Muscle layer of duodenum (tissue), 2 donors: Measurements from ENCODE around the gene ZNF689.
"Not testable (repeated sequence)": the region's sequence is repeated elsewhere in the genome, so short reads cannot be mapped to it uniquely, and the experiment has no call there.

Experiments used
- H3K27ac ChIP-seq: one replicate; pipeline ENCODE4 v1.7.0; 2013; ENCODE audit warnings: mild to moderate bottlenecking, low read length
- H3K27me3 ChIP-seq: one replicate; pipeline ENCODE4 v1.7.0; 2013; ENCODE audit warnings: low read depth, mild to moderate bottlenecking, control low read depth, low read length
- H3K36me3 ChIP-seq, 2 donors: one replicate each; pipeline ENCODE4 v1.7.0; 2013; ENCODE audit warnings: low read length in 2 of 2, control low read depth in 1 of 2, mild to moderate bottlenecking in 1 of 2; ENCODE audit not compliant: insufficient read depth in 2 of 2, control insufficient read depth in 1 of 2
- H3K4me1 ChIP-seq, 2 donors: one replicate each; pipeline ENCODE4 v1.7.0; 2013; ENCODE audit warnings: low read length in 2 of 2, mild to moderate bottlenecking in 2 of 2, control low read depth in 1 of 2, moderate library complexity in 1 of 2; ENCODE audit not compliant: insufficient read depth in 2 of 2, control insufficient read depth in 1 of 2
- H3K4me3 ChIP-seq, 2 donors: one replicate each; pipeline ENCODE4 v1.7.0; 2013; ENCODE audit warnings: low read length in 2 of 2, low read depth in 1 of 2, mild to moderate bottlenecking in 1 of 2
- H3K9me3 ChIP-seq, 2 donors: one replicate each; pipeline ENCODE4 v1.7.0; 2013; ENCODE audit warnings: low read length in 2 of 2, control low read depth in 1 of 2, mild to moderate bottlenecking in 1 of 2; ENCODE audit not compliant: control insufficient read depth in 1 of 2
- donor health status: healthy.

Gene ZNF689

DNA sequence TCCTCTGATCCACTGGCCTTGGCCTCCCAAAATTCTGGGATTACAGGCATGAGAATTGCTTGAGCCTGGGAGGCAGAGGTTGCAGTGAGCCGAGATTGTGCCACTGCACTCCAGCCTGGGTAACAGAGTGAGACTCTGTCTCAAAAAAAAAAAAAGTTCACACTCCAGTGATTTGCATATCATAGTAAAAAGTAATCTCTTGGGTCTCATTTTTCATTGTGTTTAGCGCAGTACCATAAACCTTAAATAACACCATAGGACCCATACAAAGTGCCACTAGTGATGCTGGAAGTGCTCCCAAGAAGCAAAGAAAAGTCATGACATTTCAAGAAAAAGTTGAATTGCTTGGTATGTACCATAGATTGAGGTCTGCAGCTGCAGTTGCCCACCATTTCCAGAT, 20.6 kb downstream of the ZNF689 start:
- peaks cover 0 to 14% of the 10 kb centered on the region in 2 donors for H3K4me1 ChIP-seq
- H3K27ac ChIP-seq, H3K27me3 ChIP-seq, H3K9me3 ChIP-seq, H3K36me3 ChIP-seq, H3K4me3 ChIP-seq: not testable (repeated sequence)

DNA sequence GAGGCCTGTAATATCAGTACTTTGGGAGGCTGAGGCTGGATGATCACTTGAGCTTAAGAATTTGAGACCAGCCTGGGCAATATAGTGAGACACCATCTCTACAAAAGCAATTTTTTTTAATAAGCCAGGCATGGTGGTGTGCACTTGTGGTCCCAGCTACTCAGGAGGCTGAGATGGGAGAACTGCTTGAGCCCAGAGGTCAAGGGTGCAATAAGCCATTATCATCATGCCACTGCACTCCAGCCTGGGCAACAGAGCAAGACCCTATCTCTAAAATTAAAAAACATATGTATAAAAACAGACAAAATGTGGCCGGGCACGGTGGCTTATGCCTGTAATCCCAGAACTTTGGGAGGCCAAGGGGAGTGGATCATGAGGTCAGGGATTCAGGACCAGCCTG, 21.5 kb downstream of the ZNF689 start:
- Histone ChIP-seq H3K27me3 (no peaks in the 10 kb centered on the region), H3K36me3 (peaks cover 0 to 5% of the 10 kb centered on the region in 2 donors), H3K27ac (no peak overlapping the region), H3K9me3 (no peaks in the 10 kb centered on the region), H3K4me3 (no peak overlapping the region), H3K4me1 (peaks cover 0 to 18% of the 10 kb centered on the region in 2 donors)

DNA sequence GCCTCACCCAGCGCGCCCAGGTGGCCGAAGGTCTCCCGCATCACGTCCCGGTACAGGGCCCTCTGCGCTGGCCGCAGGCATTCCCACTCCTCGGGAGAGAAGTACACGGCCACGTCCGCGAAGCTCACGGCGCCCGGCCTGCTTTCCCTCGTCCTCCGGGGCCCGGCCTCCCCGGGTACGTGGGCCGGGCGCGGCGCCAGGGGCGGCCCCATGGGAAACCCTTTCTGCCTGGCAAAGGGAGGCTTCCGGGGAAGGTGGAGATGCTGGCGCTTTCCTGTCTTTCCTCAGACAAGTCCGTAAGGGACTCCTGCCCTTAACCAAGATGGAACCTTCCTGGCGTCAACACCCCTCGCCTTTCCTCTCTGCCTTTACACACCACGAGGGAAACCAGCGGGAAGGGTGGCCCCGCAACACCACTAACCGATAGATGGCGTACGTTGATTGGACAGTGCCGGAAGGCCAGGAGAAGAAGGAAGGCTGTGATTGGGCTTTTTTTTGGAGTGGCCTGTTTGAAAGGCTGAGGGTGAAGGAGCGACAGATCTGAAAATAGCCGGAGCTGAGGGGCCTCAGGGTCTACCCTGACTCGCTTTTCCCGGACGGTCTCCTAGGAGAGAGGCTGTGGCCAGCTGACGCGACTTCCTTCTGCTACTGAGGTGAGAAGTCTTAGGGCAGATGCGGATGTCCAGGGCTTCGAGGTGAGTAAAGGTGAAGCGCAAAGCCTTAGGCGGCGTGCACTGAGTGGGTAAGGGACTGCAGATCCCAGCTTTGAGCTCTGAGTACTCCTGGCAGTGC, 24.6 kb downstream of the ZNF689 start, which contains the start of gene ZNF785:
Gene ZNF785 (minus strand): TSS at position 298 of the 792 bp plus-strand sequence. CDS start 86 bp downstream, at position 212.
- Histone ChIP-seq H3K9me3 (no peaks in the 10 kb centered on the region), H3K27ac (peak within 1 kb of the TSS; percentile 92), H3K36me3 (peaks cover 5 to 21% of the 10 kb centered on the region in 2 donors), H3K4me1 (peaks cover 0 to 22% of the 10 kb centered on the region in 2 donors), H3K4me3 (peak within 1 kb of the TSS; percentile 88 to 93), H3K27me3 (no peaks in the 10 kb centered on the region)

DNA sequence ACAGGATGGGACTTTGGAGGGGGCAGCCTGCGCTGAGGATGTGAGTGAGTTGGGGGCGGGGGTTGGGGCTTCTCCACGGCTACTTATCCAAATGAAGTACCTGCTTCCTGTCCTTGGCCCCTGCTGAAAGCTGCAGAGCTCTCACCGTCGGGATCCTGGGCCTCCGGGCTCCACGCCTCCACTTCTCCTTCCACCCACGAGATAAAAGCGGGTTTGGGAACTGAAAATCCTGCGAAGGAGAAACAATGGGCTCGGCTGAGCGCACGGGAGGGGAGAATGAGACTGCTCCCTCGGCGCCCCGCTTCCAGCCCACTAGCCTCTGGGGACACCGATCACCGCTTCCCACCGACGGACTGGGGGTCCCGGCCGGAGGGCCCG, 25.2 kb downstream of the ZNF689 start:
- Histone ChIP-seq H3K4me3 (peak overlapping the region; percentile 88 to 93), H3K27ac (peak overlapping the region; percentile 92), H3K9me3 (no peaks in the 10 kb centered on the region), H3K4me1 (peaks cover 0 to 22% of the 10 kb centered on the region in 2 donors), H3K27me3 (no peaks in the 10 kb centered on the region), H3K36me3 (peaks cover 5 to 21% of the 10 kb centered on the region in 2 donors)

DNA sequence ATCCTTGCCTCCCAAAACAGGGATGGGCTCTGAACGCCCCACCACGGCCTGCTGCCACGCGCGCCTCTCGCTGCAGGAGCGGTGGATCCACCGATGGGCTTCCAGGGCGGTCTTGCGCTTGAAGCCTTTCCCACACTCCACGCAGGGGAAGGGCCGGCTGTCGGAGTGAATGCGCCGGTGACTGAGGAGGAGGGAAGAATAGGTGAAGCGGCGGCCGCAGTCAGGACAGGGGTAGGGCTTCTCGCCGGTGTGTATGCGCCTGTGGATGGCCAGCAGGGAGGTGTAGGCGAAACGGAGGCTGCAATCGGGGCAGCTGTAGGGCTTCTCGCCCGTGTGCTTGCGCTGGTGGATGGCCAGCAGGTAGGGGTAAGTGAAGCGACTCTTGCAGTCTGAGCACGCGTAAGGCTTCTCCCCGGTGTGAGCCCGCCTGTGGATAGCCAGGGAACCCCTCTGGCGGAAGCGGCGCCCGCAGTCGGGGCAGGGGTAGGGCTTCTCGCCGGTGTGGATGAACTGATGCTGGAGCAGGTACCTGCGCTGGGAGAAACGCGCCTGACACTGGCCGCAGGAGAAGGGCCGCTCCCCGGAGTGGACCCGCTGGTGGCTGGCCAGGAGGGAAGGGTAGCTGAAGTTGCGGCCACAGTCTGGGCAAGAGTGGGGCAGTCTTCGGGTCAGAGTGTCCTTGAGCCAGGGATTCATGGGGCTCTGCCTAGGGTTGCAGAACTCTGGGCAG, 27.4 kb downstream of the ZNF689 start:
- H3K36me3 ChIP-seq = peaks cover 3 to 21% of the 10 kb centered on the region in 2 donors
- H3K4me3 ChIP-seq = no peak overlapping the region
- peaks cover 0 to 22% of the 10 kb centered on the region in 2 donors for H3K4me1 ChIP-seq
- H3K27me3 ChIP-seq = no peaks in the 10 kb centered on the region
- H3K27ac ChIP-seq = no peak overlapping the region
- H3K9me3 ChIP-seq = no peaks in the 10 kb centered on the region

DNA sequence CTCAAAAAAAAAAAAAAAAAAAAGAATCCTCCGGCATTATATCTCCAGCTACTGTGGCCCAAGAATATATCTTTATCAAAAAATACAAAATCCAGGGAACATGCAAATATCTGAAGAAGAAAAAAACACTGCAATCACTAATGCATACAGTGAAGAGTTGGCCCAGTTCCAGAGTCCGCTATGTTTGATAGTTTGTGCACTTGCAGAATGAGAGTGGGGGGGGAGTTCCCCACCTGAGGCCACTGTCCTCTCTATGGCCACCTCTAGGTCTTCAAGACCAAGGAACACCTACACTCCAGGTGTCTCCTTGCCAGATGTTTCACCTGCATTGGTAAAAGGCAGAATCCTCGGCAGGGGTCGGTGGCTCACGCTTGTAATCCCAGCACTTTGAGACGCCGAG, 28.7 kb downstream of the ZNF689 start:
- Histone ChIP-seq H3K4me1 (peaks cover 0 to 18% of the 10 kb centered on the region in 2 donors), H3K9me3 (no peaks in the 10 kb centered on the region), H3K27me3 (no peaks in the 10 kb centered on the region), H3K27ac (no peak overlapping the region), H3K36me3 (peaks cover 0 to 21% of the 10 kb centered on the region in 2 donors), H3K4me3 (no peak overlapping the region)

DNA sequence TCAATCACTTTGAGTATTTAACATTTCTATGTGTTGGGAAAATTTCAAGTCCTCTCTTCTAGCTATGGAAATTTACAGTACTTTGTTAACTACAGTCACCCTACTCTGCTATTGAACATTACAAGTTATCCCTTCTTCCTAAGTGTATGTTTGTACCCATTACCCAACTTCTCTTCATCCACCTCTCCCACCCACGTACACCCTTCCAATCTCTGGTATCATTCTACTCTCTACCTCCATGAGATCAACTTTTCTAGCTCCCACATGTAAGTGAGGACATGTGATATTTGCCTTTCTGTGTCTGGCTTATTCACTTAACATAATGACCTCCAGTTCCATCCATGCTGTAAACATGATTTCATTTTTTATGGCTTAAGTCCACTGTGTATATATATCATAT, 35.5 kb downstream of the ZNF689 start:
- peaks cover 3 to 22% of the 10 kb centered on the region in 2 donors for H3K4me1 ChIP-seq
- no peak overlapping the region for H3K4me3 ChIP-seq
- H3K36me3 ChIP-seq = no peaks in the 10 kb centered on the region
- no peak overlapping the region for H3K27ac ChIP-seq
- H3K9me3 ChIP-seq = no peaks in the 10 kb centered on the region
- no peaks in the 10 kb centered on the region for H3K27me3 ChIP-seq

DNA sequence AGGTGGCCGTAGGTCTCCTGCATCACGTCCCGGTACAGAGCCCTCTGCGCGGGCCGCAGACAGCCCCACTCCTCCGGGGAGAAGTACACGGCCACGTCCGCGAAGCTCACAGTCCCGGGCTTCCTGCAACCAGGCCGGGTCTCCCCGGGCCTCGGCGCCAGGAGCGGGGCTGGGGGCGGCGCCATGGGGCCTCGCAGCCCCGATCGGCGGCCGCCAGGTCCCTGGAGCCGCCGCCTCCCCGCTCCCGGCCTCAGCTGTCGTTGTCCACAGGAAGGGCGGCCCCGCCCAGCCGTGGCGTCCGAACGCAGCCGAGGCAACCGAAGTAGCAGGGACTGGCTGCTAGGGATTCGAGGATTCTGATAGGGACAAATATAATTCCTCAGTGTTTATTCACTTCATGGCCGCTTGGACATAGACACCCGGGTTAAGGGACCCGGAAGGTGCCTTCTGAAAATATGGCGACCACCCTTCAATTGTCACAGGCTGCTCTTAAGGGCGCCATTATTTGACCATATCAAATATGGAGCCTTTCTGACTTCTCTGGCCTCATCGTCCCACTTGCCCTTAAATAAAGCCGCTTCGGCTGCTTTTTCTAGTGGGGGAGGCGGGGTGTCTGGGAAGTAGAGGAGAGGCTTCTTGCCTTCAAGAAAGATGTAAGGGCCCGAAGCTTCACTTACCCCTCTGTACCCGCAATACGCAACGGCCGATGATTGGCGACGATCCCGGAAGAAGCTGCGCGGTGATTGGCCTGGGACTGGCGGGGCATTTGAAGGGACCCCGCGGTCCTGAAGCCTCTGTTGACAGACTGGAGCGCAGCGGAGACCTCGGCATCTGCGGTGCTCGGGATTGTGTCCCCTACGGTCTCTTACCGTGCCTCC, 38.5 kb downstream of the ZNF689 start, which contains the start of gene ZNF688:
Gene ZNF688 (minus strand): TSS at position 270 of the 878 bp plus-strand sequence. CDS start 85 bp downstream, at position 185.
- no peaks in the 10 kb centered on the region for H3K9me3 ChIP-seq
- H3K4me1 ChIP-seq = peaks cover 3 to 23% of the 10 kb centered on the region in 2 donors

DNA sequence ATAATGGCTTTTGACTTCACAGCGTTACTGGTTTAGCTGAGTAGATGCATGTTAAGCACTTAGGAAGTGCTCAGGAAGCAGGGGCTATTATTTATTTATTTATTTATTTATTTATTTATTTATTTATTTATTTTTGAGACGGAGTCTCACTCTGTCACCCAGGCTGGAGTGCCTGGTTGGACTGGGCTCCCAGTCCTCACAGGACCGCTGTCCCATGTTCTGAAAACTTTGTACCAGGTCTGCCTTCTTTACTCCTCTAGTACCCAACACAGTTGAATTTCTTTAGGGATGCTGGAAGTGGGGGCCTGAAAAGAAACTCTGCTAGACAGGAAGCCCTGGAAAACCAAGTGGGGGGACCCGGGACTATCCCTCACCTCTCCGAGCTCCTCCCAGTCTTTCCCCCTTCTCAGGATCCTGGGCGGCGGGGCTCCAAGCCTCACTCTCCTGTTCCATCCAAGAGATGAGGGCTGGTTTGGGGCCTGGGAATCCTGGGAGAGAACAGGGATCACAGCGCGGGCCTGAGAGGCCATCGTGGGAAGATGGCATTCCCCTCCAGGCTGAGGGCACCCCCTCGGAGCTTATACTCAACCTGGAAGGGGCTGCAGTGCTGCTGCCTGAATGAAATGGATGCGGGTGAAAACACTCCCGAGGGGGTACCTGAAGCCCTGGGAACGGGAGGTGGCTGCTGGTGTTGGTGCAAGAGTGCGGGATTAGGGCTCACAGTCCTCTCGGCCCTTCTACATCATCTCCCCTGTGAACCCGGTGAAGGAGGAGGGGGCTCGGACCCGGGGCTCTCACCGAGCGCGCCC, 39.3 kb downstream of the ZNF689 start:
- peak overlapping the region; percentile 77 to 84 for H3K4me3 ChIP-seq
- H3K9me3 ChIP-seq = no peaks in the 10 kb centered on the region
- no peaks in the 10 kb centered on the region for H3K36me3 ChIP-seq
- H3K27me3 ChIP-seq = no peaks in the 10 kb centered on the region
- H3K27ac ChIP-seq = peak overlapping the region; percentile 93
- peaks cover 3 to 23% of the 10 kb centered on the region in 2 donors for H3K4me1 ChIP-seq

More for the DNA sequence above, 38.5 kb downstream of the ZNF689 start, which contains the start of gene ZNF688:
- H3K27ac ChIP-seq = peak within 1 kb of the TSS; percentile 93
- H3K4me3 ChIP-seq = peak within 1 kb of the TSS; percentile 77 to 84
- no peaks in the 10 kb centered on the region for H3K27me3 ChIP-seq
- no peaks in the 10 kb centered on the region for H3K36me3 ChIP-seq
